Activated CD4-positive, alpha-beta T cell treated with anti-CD3 and anti-CD28 coated beads, Interleukin-2, amount 50 U/mL, for 16 hours (primary cell): ENCODE measurements around the gene TBL1XR1.

Experiments
- DNase-seq: peaks from one replicate; pipeline ENCODE4 v3.0.0-alpha.2; 2020

Gene TBL1XR1

GRCh38 chr3:177139220-177139619 lies 58.1 kb downstream of the TBL1XR1 start:
- DNase-seq, result peak; percentile 53

DNA sequence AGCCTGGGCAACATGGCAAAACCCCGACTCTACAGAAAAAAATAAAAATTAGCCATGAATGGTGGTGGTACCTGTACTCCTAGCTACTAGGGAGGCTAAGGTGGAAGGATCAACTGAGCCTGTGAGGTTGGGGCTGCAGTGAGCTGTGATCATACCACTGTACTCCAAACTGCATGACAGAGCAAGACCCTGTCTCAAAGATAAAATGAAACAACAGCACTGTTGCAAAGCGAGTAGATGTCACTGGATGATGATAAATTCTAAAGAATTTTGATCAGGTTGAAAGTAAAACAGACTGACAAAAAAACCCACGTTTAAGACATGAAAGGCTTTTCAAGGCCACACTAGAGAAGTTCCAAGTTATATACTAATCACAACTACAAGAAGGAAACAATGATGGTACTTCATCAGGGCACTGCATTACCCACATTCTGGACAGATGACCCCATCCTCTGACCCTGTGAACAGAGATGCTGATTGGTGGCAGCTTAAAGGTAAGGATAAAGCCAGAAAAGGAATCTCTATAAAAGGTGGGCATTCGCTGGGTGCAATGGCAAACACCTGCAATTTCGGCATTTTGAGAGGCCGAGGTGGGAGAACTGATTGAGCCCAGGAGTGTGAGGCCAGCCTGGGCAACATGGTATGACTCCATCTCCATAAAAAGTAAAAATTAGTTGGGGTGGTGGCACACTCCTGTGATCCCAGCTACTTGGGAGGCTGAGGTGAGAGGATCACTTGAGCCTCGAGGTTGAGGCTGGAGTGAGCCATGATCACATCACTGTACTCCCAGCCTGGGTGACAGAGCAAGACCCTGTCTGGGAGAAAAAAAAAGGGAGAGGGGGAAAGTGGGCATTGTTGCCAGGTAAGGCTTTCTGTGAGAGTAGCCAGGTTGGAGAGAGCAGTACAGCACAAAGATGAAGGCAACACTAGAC lies 59.2 kb downstream of the TBL1XR1 start:
- no peak for DNase-seq

- DNase-seq, result no peak
Measured at GRCh38 chr3:177136741-177137140, 60.5 kb downstream of the TBL1XR1 start.

DNA sequence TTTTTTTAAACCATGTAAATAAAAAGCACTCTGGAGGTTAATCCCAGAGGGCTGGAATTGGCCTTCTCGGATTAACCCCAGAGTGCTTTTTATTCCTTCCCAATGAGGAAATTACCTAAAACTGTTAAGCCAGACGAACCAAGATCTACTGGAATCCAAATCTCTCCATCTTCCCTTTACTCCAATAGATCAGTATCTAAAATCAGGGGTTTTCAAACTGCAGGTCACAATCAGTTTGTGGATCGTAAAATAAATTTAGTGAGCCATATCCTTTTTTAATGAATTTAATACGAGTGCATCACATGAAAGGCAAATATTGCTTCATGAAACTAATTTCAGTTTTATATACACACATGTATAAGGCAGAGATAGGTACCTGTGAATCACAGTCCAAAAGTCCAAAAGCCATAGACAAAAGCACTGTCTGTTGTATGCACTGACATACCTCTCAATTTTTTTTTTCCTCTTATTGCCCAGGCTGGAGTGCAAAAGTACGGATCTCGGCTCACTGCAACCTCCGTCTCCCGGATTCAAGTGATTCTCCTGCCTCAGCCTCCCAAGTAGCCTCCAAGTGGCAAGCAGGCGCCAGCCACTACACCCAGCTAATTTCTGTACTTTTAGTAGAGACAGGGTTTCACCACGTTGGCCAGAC lies 61.3 kb downstream of the TBL1XR1 start:
- no peak for DNase-seq

DNA sequence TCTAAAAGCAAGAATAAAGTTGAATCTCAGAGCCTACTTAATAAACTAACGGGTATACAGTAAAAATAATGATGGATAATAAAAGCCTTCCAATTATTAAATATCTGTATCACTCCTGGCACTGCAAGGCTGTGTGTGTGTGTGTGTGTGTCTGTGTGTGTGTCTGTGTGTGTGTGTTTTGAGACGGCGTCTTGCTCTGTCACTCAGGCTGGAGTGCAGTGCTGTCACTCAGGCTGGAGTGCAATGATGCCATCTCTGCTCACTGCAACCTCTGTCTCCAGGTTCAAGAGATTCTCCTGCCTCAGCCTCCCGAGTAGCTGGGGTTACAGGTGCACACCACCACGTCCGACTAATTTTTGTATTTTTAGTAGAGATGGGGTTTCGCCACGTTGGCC lies 62.5 kb downstream of the TBL1XR1 start:
- DNase-seq, result no peak

DNA sequence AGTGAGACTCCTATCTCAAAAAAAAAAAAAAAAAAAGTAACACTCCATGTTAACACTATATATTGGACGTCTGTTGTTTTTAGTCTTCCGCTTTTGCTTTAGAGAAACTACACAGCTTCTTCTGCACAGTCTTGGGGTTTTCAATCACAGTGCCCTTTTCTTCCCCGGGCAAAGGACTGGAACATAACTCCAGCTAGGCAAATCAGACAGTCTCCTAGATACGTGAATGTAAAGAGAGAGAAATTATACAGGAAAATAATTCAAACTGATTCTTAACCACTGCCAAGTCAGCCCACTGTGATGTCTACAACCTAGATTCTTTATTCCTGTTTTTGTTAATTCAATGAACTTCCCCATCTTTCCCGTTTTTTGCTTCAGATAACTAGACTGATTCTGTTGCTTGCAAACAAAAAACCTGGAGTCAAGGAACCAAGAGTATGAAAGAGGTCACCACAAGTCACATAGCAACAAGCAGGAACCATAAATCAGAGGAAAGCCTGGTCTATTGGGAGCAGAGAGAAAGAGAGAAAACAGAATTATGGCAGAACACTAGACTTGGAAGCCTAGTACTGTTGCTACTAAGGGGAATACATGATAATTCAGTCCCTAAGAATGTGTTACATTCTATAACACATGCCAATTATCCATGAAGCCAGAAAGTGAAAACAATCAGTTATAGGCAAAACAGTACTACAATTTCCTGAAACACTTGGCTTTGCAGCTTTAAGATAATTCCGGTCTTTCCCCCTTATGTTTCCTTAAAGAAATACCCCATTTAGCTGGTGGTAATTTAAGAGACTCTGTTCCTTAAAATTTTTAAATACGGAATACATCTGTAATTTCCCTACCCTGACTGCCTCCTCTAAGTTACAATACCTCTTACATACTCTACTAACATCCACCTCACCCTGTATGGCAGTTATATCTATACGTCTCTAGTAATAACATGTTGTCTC lies 63.1 kb downstream of the TBL1XR1 start:
- DNase-seq, result no peak

DNA sequence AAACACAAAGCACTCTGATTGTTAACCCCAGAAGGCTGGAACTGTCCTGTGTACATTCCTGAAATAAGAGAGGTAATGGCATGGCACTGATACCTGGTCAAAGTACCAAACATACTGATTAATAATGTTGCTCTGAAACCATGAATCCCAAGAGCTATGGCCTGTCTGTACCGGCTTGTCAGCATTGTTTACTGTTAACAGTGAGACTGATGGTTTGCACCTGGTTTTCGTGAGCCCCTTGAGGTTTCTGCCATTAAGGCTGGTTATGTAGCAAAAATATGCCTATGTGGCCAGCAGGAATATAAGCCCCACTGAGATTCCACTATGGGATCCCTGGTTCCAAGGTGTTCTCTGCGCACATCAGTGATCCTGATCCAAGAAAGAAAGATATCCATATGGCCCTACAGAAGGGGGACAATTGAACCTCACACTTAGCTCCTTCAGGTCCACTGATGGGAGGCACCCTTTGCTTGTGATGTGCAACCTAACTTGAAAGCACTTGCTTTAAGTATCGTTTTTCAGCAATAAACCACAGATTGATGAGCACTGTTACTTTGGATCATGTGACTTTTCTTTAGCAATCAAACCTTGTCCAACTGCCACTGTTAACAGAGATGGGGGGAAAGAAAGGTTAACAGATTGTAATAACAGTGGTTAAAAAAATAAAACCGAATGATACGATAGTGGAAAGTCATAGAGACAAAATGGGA lies 65.2 kb downstream of the TBL1XR1 start:
- DNase-seq, result no peak

- DNase-seq, result no peak
Measured at GRCh38 chr3:177127008-177127407, 70.3 kb downstream of the TBL1XR1 start.

- no peak for DNase-seq
Measured at GRCh38 chr3:177126015-177126773, 71.1 kb downstream of the TBL1XR1 start.

GRCh38 chr3:177124882-177125281 lies 72.4 kb downstream of the TBL1XR1 start:
- no peak for DNase-seq

GRCh38 chr3:177123822-177124221 lies 73.5 kb downstream of the TBL1XR1 start:
- no peak for DNase-seq

DNA sequence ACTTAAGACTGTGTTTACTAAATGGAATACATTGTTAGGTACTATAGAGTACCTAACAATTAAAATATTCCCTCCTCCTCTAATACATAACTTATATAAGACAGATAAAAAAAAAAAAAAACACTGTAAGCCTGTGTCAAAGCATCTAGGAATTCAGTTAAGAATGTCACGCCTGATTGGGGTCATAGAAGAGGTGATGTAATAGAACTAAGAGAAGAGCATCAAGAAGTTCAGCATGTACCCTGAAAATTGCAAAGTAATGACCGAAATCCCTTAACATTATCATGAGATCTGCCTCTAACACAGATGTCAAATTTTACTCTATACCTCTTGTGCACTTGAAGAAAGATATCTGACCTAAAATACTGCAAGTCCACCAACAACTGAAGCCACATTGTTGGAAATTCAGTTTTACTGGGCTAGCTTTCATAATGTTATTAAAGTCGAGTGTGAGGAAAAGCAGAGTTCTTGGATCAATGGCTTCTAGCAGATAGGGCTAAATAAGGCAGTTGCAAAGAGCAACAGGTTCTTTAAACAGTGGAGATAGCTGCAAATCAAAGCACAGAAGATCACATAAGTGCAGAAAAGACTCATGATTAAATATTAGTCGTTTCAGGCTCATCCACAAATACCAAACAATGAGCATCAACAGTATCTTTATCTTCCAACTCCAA lies 75.0 kb downstream of the TBL1XR1 start:
- no peak for DNase-seq

DNA sequence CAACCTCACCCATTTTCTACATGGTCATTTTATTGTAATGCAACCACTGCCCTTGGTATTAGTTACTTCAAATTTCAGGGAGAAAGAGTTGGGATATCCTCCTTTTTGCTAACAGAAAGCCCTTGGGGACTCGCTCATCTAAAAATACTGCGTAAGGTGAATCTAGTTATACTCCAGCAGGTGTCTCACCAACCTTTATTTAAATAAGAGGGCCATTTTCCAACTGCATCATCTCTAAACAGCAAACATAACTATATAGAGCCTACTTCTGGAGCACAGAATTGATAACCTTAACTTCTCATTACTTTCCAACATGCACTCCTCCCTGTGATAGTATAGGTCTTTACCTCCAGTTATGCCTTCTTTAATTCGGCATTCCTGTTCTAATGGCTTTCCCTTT lies 77.5 kb downstream of the TBL1XR1 start:
- DNase-seq, result no peak

DNA sequence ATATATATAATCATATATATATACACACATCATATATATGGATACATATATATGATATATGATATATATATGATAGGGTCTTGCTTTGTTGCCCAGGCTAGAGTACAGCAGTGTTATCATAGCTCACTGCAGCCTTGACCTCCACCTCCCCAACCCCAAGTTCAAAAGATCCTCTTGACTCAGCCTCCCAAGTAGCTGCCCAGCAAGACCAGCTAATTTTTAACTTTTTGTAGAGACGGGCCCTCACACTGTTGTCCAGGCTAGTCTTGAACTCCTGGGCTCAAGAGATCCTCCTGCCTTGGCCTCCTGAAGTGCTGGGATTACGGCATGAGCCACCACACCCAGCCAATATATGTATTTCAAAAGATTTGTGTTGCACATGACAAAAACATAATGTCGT lies 83.0 kb downstream of the TBL1XR1 start:
- no peak for DNase-seq

- peak; percentile 9 for DNase-seq
Measured at GRCh38 chr3:177111541-177111949, 85.7 kb downstream of the TBL1XR1 start.

GRCh38 chr3:177110895-177111294 lies 86.4 kb downstream of the TBL1XR1 start:
- DNase-seq, result no peak

- no peak for DNase-seq
Measured at GRCh38 chr3:177110386-177110785, 86.9 kb downstream of the TBL1XR1 start.

GRCh38 chr3:177109688-177110330 lies 87.5 kb downstream of the TBL1XR1 start:
- no peak for DNase-seq

DNA sequence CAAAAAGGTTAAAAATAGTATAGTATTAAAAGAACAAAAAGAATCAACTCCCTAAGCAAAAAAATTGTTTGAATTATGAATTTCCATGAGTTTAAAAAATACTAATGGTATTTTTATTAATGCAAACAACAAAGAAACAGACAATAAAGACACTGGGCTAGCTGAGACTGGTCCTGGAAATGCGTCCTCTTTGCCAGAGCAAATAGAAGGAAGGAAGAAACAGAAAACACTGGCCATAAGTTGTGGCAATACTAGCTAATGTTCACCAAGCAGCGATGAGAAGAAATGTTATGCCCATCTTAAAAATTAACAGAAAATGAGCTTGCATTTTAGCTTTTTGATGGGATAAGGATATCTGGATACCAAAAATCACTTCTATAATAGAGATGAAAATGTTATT lies 88.6 kb downstream of the TBL1XR1 start:
- no peak for DNase-seq

DNA sequence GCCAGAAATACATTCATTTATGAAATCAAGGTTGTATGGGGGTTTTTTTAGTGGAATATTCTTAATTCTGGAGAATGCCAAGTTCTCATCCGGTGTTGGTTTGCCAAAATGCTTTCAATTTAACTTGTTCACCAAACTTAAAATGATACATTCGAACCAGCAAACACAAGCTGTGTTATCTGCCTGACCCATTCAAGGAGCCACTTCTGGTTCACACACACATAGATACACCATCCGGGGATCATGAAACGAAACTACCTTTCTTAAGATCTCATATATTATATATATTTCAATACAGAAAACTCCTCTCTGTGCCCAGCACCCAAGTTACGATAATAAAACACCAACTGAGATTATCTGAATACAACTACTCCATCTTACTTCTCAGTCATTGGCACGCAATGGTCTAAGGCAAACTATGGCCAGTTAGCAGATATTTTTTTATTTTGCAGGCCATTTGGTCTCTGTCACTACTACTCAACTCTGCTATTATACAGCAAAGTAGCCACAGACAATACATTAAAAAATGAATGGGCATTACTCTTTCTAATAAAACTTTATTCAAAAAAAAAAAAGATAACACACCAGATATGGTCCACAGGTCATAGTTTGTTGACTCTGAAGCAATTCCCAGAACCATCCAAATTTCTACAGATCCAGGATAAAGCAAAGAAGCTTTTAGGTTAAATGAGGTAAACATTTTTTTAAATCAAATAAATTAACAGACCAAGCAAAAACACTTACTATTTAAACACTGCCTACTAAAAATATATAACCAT lies 89.6 kb downstream of the TBL1XR1 start:
- DNase-seq, result no peak
